ENCODE data around the gene ARID1B.

Gene ARID1B

DNA sequence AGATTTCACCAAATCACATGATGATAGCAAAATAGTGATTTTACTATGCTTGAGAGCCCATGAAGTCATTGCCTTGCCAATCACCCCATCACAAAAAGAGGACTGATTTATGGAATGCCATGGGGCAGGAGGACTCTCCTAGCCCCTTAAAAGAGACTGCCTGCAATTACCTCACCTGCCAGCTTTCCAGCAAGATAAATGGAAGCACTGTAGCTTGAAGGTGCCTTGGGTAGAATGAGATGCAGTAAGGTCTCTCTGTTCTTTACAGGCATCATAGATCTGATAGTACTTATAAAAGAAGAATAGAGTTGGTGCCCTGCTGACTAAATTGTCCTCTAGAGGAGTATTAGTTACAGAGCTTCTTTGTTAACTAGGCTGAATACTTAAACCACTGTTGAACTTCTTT is 303.8 kb downstream of the ARID1B start:
- DNase-seq, result no peak

DNA sequence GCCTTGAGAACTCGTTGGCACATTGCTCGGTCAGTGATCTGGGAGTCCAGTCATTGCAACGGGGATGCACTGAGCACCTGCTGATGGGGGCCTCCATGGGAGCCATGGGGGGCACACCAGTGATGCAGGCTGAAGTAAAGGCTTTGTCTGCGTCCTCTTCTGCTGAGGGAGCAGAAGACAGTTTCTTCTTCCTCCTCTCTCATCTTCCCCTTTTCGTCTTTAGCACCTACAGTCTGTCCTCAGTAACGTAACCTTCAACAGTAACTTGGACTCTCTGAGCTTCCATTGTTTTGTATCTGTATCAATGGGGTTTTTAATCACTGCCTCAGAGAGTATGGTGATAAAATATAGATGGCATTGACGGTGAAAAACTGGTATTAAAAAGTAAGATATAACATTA is 306.2 kb downstream of the ARID1B start:
- no peak for DNase-seq

DNA sequence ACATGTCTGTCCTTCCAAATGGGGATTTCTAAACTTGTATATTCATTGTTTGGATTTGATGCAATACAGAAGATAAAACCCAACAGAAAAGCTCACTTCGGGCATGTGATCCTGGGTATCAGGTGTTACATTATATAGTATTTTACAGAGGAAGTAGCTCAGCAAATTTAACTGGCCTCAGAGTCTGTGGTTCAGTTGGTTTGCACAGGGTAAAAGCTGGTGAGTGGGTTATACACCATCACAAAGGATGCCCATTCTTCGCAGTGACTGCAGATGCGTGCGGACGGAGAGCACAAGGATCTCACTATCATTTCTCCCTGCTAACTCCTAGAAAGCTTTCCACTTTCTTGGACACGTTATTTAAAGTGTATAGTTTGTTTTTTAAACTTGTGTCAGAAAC is 309.5 kb downstream of the ARID1B start:
- no peak for DNase-seq

DNA sequence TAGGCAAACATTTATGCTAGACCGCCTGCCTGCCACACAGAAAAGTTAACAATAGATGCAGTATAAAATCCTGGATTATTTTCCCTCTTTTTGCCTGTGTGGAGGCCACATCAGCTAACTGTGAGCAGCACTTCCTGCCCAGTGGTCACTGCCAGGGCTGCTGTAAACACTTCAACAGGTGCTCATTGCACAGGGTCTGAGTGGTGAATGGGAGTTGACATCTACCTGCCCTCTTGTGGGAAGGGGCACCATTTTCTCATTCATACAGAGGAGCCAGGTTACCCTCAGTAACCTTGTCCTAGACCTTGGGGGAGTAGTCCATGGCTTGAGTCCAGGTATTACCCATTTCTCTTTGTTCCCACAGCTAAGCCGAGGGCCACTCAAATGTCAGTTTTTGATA is 310.8 kb downstream of the ARID1B start:
- DNase-seq, result no peak

DNA sequence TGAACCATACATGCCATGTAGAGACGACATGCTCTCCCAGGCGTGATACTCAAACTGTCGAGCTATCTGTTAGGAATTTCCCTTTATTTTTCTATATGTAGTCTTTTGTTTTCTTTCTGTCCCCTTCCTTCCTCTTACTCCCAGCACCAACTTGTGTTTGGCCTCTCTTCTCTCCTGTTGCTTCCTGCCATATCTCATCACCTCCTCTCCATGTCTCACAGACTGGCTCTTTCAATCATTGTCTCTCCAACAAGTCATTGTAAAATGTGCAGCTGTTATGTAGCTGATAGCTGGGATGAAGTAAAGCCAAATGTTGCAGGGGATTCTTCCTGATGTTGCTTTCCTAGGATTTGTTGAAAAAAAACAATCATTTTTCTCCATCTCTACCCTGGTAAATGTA is 311.7 kb downstream of the ARID1B start:
- DNase-seq, result no peak

DNA sequence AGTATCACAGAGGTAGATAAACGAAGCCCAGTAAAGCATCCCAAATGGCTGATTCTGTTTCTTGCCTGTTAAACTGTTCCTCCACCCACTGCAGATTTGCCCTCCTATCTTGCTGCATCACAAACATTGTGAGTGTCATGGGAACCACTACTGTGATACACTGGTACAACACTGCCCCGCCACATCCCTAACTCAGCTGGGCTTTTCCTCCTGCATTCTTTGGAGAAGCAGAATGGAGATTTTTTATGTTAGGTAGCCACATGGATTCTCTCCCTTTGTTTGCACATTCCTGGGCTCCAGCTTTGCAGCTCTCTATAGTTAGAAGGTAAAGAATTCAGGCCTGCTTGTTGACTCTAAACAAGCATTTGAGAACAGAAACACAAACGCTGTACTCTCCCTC is 312.1 kb downstream of the ARID1B start:
- peak; percentile 76 for DNase-seq

DNA sequence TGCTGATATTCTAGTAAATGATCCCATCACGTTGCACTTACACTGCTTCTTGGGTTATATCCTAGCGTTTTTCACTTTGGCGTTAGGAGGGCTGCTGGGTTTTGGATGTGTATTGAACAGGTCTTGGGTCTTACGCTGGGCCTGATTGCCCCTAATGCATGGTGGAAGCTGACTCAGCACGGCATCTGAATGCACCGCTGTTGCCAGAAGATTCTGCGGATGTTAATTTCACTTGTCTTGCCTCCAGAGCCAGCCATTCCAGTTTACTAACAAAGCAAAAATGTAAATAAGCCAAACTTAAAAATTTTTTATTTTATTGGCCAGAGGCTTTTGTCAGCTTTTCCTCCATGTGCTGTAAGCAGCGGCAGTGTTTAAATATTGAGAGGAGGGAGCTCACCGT is 312.7 kb downstream of the ARID1B start:
- no peak for DNase-seq

DNA sequence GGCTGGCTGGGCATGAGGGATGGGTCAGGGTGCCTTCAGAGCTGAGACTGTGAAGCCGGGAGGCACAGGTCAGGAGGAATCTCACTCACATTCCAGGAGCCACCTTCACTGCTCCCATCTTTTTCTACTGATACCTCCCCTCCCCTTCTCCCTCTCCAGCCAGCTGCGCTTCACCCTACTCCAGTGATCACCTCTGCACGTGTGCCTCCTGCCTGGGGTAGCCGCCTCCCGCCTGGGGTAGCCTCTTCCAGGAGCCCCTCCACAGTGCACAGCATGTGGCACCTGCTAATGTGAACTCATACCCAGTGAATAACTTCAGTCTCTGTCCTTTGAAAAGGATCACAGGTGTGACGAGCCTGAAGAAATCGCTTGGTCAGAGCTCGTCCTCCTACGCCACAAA is 313.6 kb downstream of the ARID1B start:
- no peak for DNase-seq

DNA sequence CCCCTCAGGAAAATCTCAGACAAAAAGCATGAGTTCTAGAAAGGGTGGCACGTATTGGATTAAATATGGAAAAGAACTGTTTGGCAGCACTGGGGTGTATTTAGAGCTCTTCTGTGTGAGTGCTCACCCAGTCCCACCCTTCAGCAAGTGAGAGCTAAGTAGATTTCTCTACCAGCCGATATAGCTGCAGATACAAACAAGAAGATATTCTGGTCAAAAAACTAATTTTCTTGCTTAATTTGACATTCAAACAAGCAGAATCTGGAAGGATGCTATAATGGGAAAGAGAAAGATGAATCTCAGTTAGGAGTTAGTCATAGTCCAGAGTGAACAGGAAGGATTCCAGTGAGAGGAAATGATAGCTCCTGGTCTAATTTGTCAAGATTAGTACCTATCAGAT is 314.1 kb downstream of the ARID1B start:
- no peak for DNase-seq

DNA sequence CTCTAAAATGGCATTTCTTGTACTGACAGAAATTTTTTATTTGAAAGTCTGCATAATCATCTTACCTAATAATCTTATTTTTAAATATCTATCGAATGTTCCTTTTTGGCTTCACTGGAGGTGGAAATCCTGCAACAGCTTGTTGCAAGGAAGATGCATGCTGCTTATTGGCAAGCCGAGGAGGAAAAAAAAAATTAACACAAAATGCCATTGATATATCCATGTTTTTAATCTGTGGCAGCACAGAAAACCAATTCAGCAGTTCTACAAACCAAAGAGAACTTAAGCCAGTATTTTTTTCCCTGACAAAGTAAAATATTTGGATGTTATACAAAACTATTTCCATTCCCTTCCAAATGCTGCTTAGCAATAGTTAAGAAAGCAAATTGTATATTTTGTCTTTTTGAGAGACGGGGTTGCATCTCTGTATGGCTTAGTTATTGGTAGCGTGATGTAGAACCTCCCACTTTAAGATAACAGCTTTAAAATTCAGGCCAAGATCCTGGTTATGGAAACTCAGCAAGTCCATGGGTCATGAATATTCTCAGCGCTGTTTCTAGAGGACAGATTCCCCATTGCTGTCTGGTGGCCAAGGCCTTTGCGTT is 314.8 kb downstream of the ARID1B start:
- no peak for DNase-seq

DNA sequence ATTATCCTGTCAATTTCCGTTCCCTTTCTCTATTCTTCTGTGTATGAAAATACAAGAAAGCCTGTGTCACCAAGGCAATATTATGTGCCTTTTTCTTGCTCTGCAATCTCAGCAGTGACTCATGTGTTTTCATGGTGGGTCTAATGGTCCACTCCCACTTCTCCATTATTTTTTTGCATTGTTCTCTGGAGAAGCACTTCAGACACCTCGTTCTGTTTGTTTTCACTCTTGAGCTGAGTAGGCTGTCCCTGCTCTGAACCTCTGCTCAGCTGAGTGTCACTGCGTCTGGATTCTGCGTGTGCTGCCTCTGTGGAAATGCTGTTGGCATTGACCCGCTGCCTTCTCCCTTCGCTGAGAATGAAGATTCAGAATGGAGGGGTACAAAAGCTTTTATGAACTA is 315.6 kb downstream of the ARID1B start:
- no peak for DNase-seq

DNA sequence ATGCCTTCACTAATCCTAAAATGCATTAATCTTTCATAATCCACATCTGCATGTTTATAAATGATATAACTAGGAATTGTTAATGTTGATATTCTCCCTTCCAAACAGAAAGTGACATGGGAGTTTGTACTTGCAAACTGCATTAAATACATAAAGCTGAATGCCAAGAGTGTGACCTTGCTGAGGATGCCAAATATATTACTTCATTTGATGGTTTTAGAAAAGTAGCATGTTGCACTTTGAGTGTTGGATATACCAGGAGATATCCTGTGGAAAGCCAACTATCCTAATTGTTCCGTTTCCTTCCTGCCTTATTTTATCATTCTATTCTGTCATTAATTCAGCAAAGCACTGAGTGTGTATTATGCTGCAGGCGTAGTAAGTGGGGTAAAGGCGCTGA is 316.4 kb downstream of the ARID1B start:
- DNase-seq, result no peak

DNA sequence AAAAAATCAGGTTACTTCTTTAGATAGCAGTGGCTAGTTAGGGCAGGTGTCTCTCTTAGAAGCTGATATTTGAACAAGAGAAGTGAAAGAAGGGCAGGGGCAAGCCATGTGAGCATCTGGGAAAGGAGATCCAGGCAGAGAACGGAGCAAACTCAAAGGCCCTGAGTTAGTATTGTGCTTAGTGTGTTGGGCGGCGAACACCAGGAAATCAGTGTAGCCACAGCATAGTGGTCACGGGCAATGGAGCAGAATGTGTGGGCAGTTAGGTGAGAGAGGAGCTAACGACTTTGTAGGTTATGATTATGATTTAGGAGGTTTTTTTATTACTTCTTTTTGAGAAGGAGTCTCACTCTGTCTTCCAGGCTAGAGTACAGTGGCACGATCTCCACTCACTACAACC is 316.9 kb downstream of the ARID1B start:
- no peak for DNase-seq

DNA sequence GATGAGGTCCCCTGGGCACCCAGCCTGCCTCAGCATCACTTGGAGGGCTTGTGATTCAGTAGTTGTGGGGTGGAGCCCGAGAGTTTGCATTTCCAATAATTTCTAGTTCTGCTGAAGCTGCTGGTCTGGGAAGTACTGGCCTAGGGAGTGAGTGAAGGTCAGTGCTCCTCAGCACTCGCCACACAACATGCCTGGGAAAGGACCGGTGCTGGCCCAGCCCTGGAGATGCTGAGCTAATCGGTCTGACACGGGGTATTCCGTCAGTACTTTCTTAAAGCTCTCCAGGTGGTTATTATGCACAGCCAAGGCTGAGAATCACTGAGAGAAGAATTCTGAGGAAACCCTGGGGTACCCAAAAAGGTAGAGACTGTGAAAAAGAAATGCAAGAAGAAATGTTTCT is 317.9 kb downstream of the ARID1B start:
- DNase-seq, result no peak

DNA sequence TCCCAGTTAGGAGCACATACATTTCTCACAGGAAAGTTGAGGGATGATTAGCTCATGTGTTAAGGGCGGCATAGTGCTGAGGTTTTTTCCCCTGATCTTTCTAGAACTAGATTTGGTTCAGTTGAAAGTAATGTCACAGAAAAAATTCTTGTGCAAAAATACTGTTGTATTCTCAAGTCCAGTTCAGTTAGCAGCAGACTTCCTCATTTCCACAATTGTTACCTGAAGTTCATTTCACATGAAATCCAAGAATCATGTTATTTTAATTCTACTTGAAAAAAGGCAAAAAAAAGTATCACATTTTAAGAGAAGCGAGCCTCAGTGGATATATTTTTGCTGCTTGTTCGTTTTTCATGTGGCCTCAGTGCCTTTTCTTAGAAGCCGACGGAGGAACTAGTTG is 318.4 kb downstream of the ARID1B start:
- no peak for DNase-seq

DNA sequence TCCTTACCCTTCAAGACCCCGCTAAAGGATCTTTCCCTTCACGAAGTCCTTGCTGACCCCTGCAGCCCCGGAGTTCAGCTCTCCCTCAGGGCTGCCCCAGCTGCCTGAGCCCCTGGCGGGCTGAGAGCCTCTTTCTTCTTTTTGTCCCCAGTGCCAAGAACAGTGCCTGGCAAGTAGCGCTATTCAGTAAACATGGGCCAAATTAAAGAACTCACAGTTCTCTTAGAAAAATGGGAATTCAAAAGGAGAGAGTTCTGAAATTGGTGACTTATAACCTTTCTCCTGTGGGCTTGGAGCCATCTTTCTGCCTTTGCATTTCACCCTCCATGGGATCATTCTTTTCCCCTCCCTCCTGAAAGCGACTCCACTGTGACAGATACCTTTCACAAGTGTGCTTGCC is 318.9 kb downstream of the ARID1B start:
- no peak for DNase-seq

DNA sequence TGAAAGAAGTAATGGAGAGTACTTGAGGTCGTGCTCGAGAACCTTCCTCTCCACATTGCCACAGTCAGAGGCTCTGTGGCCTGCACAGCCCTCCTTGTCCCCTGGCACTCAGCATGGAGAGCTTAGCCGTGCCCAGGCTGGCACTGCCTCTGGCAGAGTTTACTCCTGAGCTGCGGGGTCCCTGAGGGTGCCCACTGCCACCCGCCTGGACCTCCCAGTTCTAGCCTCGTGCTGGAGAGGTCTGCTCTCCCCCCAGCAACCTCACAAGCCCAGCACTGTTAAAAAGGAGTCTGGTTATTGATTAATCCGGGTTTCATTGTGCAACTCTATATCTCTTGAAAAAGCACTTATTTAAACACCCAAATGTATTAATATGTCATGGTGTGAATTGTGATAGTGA is 319.3 kb downstream of the ARID1B start:
- no peak for DNase-seq

DNA sequence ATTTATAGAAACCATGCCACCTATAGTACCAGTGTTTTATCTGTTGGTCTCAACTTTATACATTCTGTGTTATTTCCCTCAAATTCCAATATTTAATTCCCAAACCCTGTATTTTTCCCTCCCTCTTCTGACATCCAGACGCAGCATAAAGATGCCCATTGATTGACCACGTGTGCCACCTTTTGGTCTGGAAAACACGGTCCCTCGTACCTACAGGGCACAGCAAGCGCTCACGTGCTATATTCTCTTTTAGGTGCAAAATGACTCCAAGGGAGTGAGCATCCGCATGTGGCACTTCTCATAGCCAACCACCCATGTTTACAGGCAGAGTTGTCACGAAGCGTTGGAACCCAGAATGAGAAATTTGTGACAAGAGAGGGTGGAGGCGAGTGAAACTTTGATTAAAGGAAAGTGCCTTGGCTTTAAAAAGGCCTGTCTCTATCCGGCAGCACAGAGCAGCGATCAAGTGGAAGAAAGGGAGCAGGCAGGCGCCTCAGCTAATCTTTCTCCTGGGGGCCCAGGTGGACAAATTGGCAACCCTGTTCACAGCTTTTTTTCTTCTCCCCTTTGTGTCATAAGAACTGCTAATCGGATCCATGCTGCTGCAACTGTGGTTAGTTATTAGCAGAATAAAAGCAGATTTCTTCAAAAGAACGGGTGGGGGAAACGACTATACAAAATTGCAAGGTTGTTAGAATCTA is 320.2 kb downstream of the ARID1B start:
- DNase-seq, result no peak

DNA sequence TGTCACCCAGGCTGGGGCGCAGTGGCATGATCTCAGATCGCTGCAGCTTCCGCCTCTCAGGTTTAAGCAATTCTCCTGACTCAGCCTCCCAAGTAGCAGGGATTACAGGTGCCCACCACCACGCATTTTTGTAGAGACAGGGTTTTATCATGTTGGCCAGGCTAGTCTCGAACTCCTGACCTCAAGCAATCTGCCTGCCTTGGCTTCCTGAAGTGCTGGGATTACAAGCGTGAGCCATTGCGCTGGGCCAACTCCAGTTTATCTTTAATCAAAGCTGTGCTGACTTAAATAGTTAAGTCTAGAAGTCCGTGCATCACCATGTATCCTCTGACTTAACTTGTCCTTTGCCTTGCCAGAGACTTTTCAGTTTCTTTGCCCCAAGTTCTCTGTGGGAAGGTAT is 321.8 kb downstream of the ARID1B start:
- DNase-seq, result no peak

DNA sequence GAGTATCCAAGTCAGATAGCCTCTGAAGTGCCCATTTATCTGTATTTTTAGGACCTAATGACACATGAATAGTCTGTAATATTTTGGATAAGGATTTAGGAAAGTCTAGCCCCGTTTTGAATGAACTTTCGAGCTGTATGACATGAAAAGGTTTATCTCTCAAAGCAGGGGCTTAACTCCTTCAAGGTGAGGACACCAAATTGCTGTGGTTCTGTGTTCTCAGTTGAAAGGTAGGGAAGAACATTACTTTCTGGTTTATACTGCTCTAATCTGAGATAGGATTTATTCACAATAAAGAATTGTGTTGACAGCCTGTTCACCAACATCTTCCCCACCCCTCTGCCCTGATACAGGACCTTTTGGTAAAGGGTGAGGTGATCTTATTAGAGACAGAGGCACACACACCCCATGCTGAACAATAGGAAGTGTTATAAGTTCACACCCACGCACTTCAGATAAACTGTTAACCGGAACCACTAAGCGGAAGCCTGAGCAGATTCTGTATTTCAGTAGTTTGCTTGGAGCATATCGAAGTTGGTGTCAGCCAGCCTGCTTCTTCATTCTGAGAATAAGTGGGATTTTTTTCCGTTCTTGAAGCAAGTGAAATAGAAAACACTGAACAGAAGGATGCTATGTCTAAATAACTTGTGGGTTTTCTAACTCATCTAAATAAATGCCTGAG is 322.9 kb downstream of the ARID1B start:
- DNase-seq, result no peak

DNA sequence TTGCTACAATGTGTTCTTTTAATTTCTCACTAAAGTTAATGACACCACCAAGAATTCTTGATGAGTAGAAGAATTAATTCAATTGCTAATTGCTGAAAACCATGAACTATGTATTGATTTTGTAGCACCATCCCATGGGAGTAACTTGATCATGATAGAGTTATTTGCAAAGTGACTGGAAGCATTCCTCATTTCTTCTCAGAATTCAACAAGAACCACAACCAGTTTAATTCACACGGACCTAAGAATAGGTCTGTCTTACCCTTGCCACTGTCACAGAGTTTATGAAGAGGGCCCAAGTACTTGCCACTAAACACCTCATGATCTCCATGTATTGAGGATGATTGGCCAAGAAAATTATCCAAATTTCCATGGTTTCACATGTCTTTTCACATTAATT is 324.0 kb downstream of the ARID1B start:
- DNase-seq, result peak; percentile 17

DNA sequence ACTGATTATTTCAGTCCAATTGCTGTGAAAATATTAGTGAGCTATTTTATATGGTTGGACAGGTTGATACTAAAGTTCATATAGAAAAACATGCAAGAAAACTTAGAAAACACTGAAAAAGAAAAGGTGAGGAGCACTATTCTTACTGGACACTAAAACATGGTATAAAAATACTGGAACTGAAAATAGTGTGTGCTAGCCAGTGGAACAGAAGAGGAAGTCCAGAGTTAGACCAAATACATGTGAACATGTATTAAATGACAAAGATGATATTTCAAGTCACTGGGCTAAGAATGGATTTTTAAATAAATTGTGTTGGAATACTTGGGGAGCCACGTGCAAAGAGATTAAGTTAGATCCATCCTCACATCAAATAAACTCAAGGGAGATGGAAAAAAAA is 327.6 kb downstream of the ARID1B start:
- no peak for DNase-seq

DNA sequence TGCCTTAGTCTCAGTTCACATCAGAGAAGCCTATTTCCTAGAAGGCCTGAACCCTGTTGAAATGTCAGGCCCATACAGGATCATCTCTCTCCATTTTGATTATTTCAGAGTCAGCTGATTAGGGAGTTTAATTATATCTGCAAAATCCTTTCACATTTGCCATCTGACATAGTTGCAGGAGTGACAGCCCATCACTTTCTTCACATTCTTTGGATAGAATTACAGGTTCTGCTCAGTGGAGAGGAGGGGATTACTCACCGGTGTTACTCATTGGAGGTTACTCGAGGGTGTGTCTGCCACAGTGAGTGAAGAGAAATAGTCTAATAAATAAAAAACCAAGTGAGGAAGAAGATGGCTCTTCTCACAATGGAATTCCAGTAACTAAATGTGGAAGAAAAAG is 329.3 kb downstream of the ARID1B start:
- peak; percentile 41 for DNase-seq

DNA sequence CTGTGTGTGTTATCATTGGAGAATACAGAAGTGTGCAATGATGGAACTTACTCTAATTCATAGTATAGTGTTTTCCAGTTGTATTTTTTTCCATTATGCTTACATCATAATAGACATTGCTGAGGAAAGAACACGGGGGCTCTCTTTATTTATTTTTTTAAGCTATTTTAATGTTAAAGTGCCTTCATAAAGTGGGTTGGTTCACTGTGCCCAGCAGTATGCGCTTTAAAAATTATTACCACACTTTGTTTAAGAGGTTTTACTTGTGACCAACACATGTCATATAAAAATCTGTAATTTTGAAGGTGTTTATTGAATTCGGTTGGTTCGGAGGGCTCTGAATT is 330.4 kb downstream of the ARID1B start:
- no peak for DNase-seq
